IMR-90 (cell line): ENCODE data around the gene PSMD6. TPM values are rescaled to one million over a fixed set of nuclear protein-coding genes. Genes with fewer than 3 reads are reported as not detected.

Experiments used
- ATAC-seq: fragments of 200-7000 bp; cut with Tn5 transposase; 2 replicates; pipeline ENCODE4 v1.9.1; 2020; ENCODE audit warnings: low read depth, mild to moderate bottlenecking, moderate library complexity
- BruUV-seq: library from RNA; stranded (reverse); fragments of 400-500 nt; replicated peaks from 2 replicates; lab custom pipeline; 2021; lab: Mats Ljungman, UMichigan
- CTCF ChIA-PET: fragments of 300-600 bp; formaldehyde crosslinking; extraction: SDS; loops from one replicate; lab custom pipeline; 2021; ENCODE audit warnings: antibody characterized with exemption; lab: Yijun Ruan, JAX
- POLR2A ChIA-PET: fragments of 300-600 bp; sonication (Branson Sonifier 250); formaldehyde crosslinking; loops from one replicate; lab custom pipeline; 2022; ENCODE audit warnings: antibody characterized with exemption; ENCODE audit not compliant: unreplicated experiment; lab: Charles Lee
- DNase-seq: peaks from one replicate; pipeline ENCODE4 v3.0.0; 2013
- H2AFZ ChIP-seq: replicated peaks from 2 replicates; pipeline ENCODE3; 2013; ENCODE audit warnings: low read length, mild to moderate bottlenecking; ENCODE audit not compliant: poor library complexity
- H2AK5ac ChIP-seq: 2 replicates; pipeline ENCODE4 v1.6.1; 2013; ENCODE audit warnings: low read depth, low read length, inconsistent platforms
- H2AK9ac ChIP-seq: replicated peaks from 2 replicates; pipeline ENCODE3; 2013; ENCODE audit warnings: mild to moderate bottlenecking, low read depth, low read length, moderate library complexity; ENCODE audit not compliant: poor library complexity
- H2BK120ac ChIP-seq: 2 replicates; pipeline ENCODE4 v1.6.1; 2013; ENCODE audit warnings: low read depth, low read length, inconsistent platforms
- H2BK15ac ChIP-seq: 3 replicates; pipeline ENCODE4 v1.6.1; 2013; ENCODE audit warnings: low read depth, low read length, inconsistent platforms
- H2BK20ac ChIP-seq: 2 replicates; pipeline ENCODE4 v1.6.1; 2013; ENCODE audit warnings: low read depth, mild to moderate bottlenecking, inconsistent platforms, low read length, moderate library complexity
- H2BK5ac ChIP-seq: 2 replicates; pipeline ENCODE4 v1.6.1; 2013; ENCODE audit warnings: mild to moderate bottlenecking, low read depth, low read length, inconsistent platforms; ENCODE audit not compliant: poor library complexity, severe bottlenecking
- H3K14ac ChIP-seq: replicated peaks from 2 replicates; pipeline ENCODE4 v1.6.1; 2013; ENCODE audit warnings: low read depth, low read length, inconsistent platforms
- H3K18ac ChIP-seq: 2 replicates; pipeline ENCODE4 v1.6.1; 2013; ENCODE audit warnings: low read depth, low read length, control low read depth
- H3K23ac ChIP-seq: 2 replicates; pipeline ENCODE4 v1.6.1; 2013; ENCODE audit warnings: low read depth, low read length, inconsistent platforms
- H3K27ac ChIP-seq: 2 replicates; pipeline ENCODE4 v1.5.1; 2013; ENCODE audit warnings: mild to moderate bottlenecking, control low read depth, low read length; ENCODE audit not compliant: insufficient read depth
- H3K27me3 ChIP-seq: 2 replicates; pipeline ENCODE4 v1.6.1; 2013; ENCODE audit warnings: low read length; ENCODE audit not compliant: control insufficient read depth, insufficient read depth
- H3K36me3 ChIP-seq: 2 replicates; pipeline ENCODE4 v1.6.1; 2013; ENCODE audit warnings: low read length, mixed read lengths; ENCODE audit not compliant: control insufficient read depth, insufficient read depth
- H3K4ac ChIP-seq: 2 replicates; pipeline ENCODE4 v1.6.1; 2013; ENCODE audit warnings: low read depth, low read length, inconsistent platforms
- H3K4me1 ChIP-seq: 2 replicates; pipeline ENCODE4 v1.6.1; 2013; ENCODE audit warnings: low read length, mixed read lengths; ENCODE audit not compliant: control insufficient read depth, insufficient read depth
- H3K4me2 ChIP-seq: 2 replicates; pipeline ENCODE4 v1.6.1; 2013; ENCODE audit warnings: low read depth, mild to moderate bottlenecking, control low read depth, low read length, moderate library complexity
- H3K4me3 ChIP-seq: 2 replicates; pipeline ENCODE4 v1.5.1; 2013; ENCODE audit warnings: low read depth, mild to moderate bottlenecking, control low read depth, low read length, moderate library complexity; ENCODE audit not compliant: insufficient read depth
- H3K56ac ChIP-seq: 2 replicates; pipeline ENCODE4 v1.6.1; 2013; ENCODE audit warnings: low read length, inconsistent platforms; ENCODE audit not compliant: insufficient read depth; ENCODE audit errors: extremely low read depth
- H3K79me1 ChIP-seq, 2 experiments: 2 replicates each; pipeline ENCODE4 v1.6.1; 2013; ENCODE audit warnings: low read length in 2 of 2, inconsistent platforms in 1 of 2, low read depth in 1 of 2
- H3K9ac ChIP-seq: 2 replicates; pipeline ENCODE4 v1.6.1; 2013; ENCODE audit warnings: low read depth, low read length, control low read depth
- H3K9me1 ChIP-seq: 2 replicates; pipeline ENCODE4 v1.6.1; 2013; ENCODE audit warnings: low read length, inconsistent platforms; ENCODE audit not compliant: insufficient read depth
- H3K9me3 ChIP-seq: 2 replicates; pipeline ENCODE4 v1.6.1; 2013; ENCODE audit warnings: low read length; ENCODE audit not compliant: control insufficient read depth, insufficient read depth
- H4K20me1 ChIP-seq: 2 replicates; pipeline ENCODE4 v1.6.1; 2013; ENCODE audit warnings: low read length, inconsistent platforms; ENCODE audit not compliant: insufficient read depth
- H4K5ac ChIP-seq: 2 replicates; pipeline ENCODE4 v1.6.1; 2013; ENCODE audit warnings: mild to moderate bottlenecking, low read depth, low read length, control low read depth
- H4K8ac ChIP-seq, 2 experiments: 2 replicates each; pipeline ENCODE4 v1.6.1; 2013; ENCODE audit warnings: low read depth in 2 of 2, low read length in 2 of 2, control low read depth in 1 of 2, inconsistent platforms in 1 of 2
- H4K91ac ChIP-seq: 2 replicates; pipeline ENCODE4 v1.6.1; 2013; ENCODE audit warnings: low read depth, low read length, inconsistent platforms; ENCODE audit not compliant: insufficient read depth
- CEBPB ChIP-seq: IDR thresholded peaks from 2 replicates; pipeline ENCODE4 v1.6.1; 2012; ENCODE audit warnings: low read depth, low read length, improper control_type of control experiment
- CHD1 ChIP-seq: IDR thresholded peaks from 2 replicates; pipeline ENCODE4 v1.6.1; 2012; ENCODE audit warnings: low read depth, low read length, improper control_type of control experiment
- FOS ChIP-seq: fragments of 150-350 bp; IDR thresholded peaks from 2 replicates; pipeline ENCODE4 v1.6.1; 2016; ENCODE audit warnings: low read depth, low read length
- MAFK ChIP-seq: IDR thresholded peaks from 2 replicates; pipeline ENCODE4 v1.6.1; 2012; ENCODE audit warnings: low read depth, low read length, improper control_type of control experiment
- USF2 ChIP-seq: fragments of 150-350 bp; IDR thresholded peaks from 2 replicates; pipeline ENCODE4 v1.6.1; 2017; ENCODE audit warnings: mild to moderate bottlenecking, antibody characterized with exemption, low read length, low read depth
- WGBS, 2 experiments: methylation state at CpG; one replicate each; pipeline versions ENCODE4 v1.1.5 to v1.1.7; 2013; ENCODE audit warnings: missing lambda C conversion rate in 2 of 2; ENCODE audit not compliant: insufficient read length in 1 of 2; ENCODE audit errors: extremely low coverage in 2 of 2; 5-methylcytosine and 5-hydroxymethylcytosine counted together
- dilution Hi-C: fragments of 300-500 bp; cut with HindIII; formaldehyde crosslinking; loops from one replicate; pipeline ENCODE4 v1.14.3; 2018; ENCODE audit warnings: low sequenced_read_pairs; ENCODE audit not compliant: unreplicated experiment
- in situ Hi-C: fragments of 300-500 bp; cut with MboI; formaldehyde crosslinking; loops from 3 replicates; pipeline ENCODE4 v1.14.3; 2019; ENCODE audit warnings: low sequenced_read_pairs, inconsistent platforms, mixed read lengths
- intact Hi-C: fragments of 100-400 bp; cut with micrococcal nuclease; formaldehyde crosslinking; loops from 2 replicates; pipeline ENCODE4 v1.10.0; 2022
- polyA plus RNA-seq, 3 experiments: library from polyadenylated mRNA; depleted of rRNA; stranded (reverse); fragments of >200 nt; gene quantifications; 2 replicates each; pipeline ENCODE4 v1.2.3, GENCODE V29; 2012; ENCODE audit warnings: low replicate concordance in 1 of 3
- total RNA-seq: library from RNA; depleted of rRNA; stranded (reverse); fragments of >200 nt; gene quantifications from 2 replicates; pipeline ENCODE4 v1.2.3, GENCODE V29; 2012

The PSMD6 gene
- total and polyA plus RNA-seq, 2 of the 4 experiments (the other 2 are of a cell fraction) = 86.6 to 91.8 TPM

- intact Hi-C loops = loop anchor here (5.0 kb wide), 1 partner anchor 314 kb away; no protein-coding TSS in a partner anchor
- dilution Hi-C loops = loop anchor here (25.0 kb wide), 1 partner anchor 434 kb away; no protein-coding TSS in a partner anchor
Observed at GRCh38 chr3:64028754-64029153, 5.5 kb upstream of the PSMD6 start.

More at GRCh38 chr3:64028754-64029153, 5.5 kb upstream of the PSMD6 start:
- Histone ChIP-seq H3K23ac (no peak overlapping the region), H2AK9ac (no peak overlapping the region), H2BK20ac (no peak overlapping the region), H3K4me1 (peaks cover 3% of the 10 kb centered on the region; the same call in 1 of the 2 replicates), H3K9me1 (no peaks in the 10 kb centered on the region), H4K91ac (no peak overlapping the region), H2BK120ac (no peak overlapping the region), H2BK15ac (no peak overlapping the region), H4K8ac (no peak overlapping the region), H3K18ac (no peak overlapping the region), H2AK5ac (no peak overlapping the region), H4K5ac (no peak overlapping the region), H3K9ac (no peak overlapping the region), H3K4ac (no peak overlapping the region), H3K36me3 (no peaks in the 10 kb centered on the region), H3K4me2 (no peak overlapping the region), H2BK5ac (no peak overlapping the region), H3K79me1 (no peaks in the 10 kb centered on the region), H3K14ac (no peak overlapping the region), H2AFZ (no peak overlapping the region), H3K9me3 (no peaks in the 10 kb centered on the region), H3K27ac (no peak overlapping the region), H3K56ac (no peak overlapping the region), H4K20me1 (no peaks in the 10 kb centered on the region), H3K4me3 (no peak overlapping the region), H3K27me3 (peaks cover 4% of the 10 kb centered on the region)
- ATAC-seq (no peak), DNase-seq (no peak)
- BruUV-seq = no TSS peak
- no CpG with 5 or more reads among the region's 3 CpGs for WGBS, 2 experiments
- CTCF ChIA-PET = no interaction called here
- TF ChIP-seq MAFK (no peak), CEBPB (no peak), CHD1 (no peak), USF2 (no peak), FOS (no peak)
- POLR2A ChIA-PET = no interaction called here
- in situ Hi-C loops = loop anchor here (5.0 to 25.0 kb wide), 3 partner anchors 184 to 454 kb away; no protein-coding TSS in a partner anchor
